IMR-90 (cell line): Measurements from ENCODE around the gene CA12. TPM values are rescaled to one million over a fixed set of nuclear protein-coding genes. Genes with fewer than 3 reads are reported as not detected.

Experiments
- ATAC-seq: fragments of 200-7000 bp; cut with Tn5 transposase; 2 replicates; pipeline ENCODE4 v1.9.1; 2020; ENCODE audit warnings: low read depth, mild to moderate bottlenecking, moderate library complexity
- BruUV-seq: library from RNA; stranded (reverse); fragments of 400-500 nt; replicated peaks from 2 replicates; lab custom pipeline; 2021; lab: Mats Ljungman, UMichigan
- CTCF ChIA-PET: fragments of 300-600 bp; formaldehyde crosslinking; extraction: SDS; loops from one replicate; lab custom pipeline; 2021; ENCODE audit warnings: antibody characterized with exemption; lab: Yijun Ruan, JAX
- POLR2A ChIA-PET: fragments of 300-600 bp; sonication (Branson Sonifier 250); formaldehyde crosslinking; loops from one replicate; lab custom pipeline; 2022; ENCODE audit warnings: antibody characterized with exemption; ENCODE audit not compliant: unreplicated experiment; lab: Charles Lee
- DNase-seq: peaks from one replicate; pipeline ENCODE4 v3.0.0; 2013
- H2AFZ ChIP-seq: replicated peaks from 2 replicates; pipeline ENCODE3; 2013; ENCODE audit warnings: low read length, mild to moderate bottlenecking; ENCODE audit not compliant: poor library complexity
- H2AK5ac ChIP-seq: 2 replicates; pipeline ENCODE4 v1.6.1; 2013; ENCODE audit warnings: low read depth, low read length, inconsistent platforms
- H2AK9ac ChIP-seq: replicated peaks from 2 replicates; pipeline ENCODE3; 2013; ENCODE audit warnings: mild to moderate bottlenecking, low read depth, low read length, moderate library complexity; ENCODE audit not compliant: poor library complexity
- H2BK120ac ChIP-seq: 2 replicates; pipeline ENCODE4 v1.6.1; 2013; ENCODE audit warnings: low read depth, low read length, inconsistent platforms
- H2BK15ac ChIP-seq: 3 replicates; pipeline ENCODE4 v1.6.1; 2013; ENCODE audit warnings: low read depth, low read length, inconsistent platforms
- H2BK20ac ChIP-seq: 2 replicates; pipeline ENCODE4 v1.6.1; 2013; ENCODE audit warnings: low read depth, mild to moderate bottlenecking, inconsistent platforms, low read length, moderate library complexity
- H2BK5ac ChIP-seq: 2 replicates; pipeline ENCODE4 v1.6.1; 2013; ENCODE audit warnings: mild to moderate bottlenecking, low read depth, low read length, inconsistent platforms; ENCODE audit not compliant: poor library complexity, severe bottlenecking
- H3K14ac ChIP-seq: replicated peaks from 2 replicates; pipeline ENCODE4 v1.6.1; 2013; ENCODE audit warnings: low read depth, low read length, inconsistent platforms
- H3K18ac ChIP-seq: 2 replicates; pipeline ENCODE4 v1.6.1; 2013; ENCODE audit warnings: low read depth, low read length, control low read depth
- H3K23ac ChIP-seq: 2 replicates; pipeline ENCODE4 v1.6.1; 2013; ENCODE audit warnings: low read depth, low read length, inconsistent platforms
- H3K27ac ChIP-seq: 2 replicates; pipeline ENCODE4 v1.5.1; 2013; ENCODE audit warnings: mild to moderate bottlenecking, control low read depth, low read length; ENCODE audit not compliant: insufficient read depth
- H3K27me3 ChIP-seq: 2 replicates; pipeline ENCODE4 v1.6.1; 2013; ENCODE audit warnings: low read length; ENCODE audit not compliant: control insufficient read depth, insufficient read depth
- H3K36me3 ChIP-seq: 2 replicates; pipeline ENCODE4 v1.6.1; 2013; ENCODE audit warnings: low read length, mixed read lengths; ENCODE audit not compliant: control insufficient read depth, insufficient read depth
- H3K4ac ChIP-seq: 2 replicates; pipeline ENCODE4 v1.6.1; 2013; ENCODE audit warnings: low read depth, low read length, inconsistent platforms
- H3K4me1 ChIP-seq: 2 replicates; pipeline ENCODE4 v1.6.1; 2013; ENCODE audit warnings: low read length, mixed read lengths; ENCODE audit not compliant: control insufficient read depth, insufficient read depth
- H3K4me2 ChIP-seq: 2 replicates; pipeline ENCODE4 v1.6.1; 2013; ENCODE audit warnings: low read depth, mild to moderate bottlenecking, control low read depth, low read length, moderate library complexity
- H3K4me3 ChIP-seq: 2 replicates; pipeline ENCODE4 v1.5.1; 2013; ENCODE audit warnings: low read depth, mild to moderate bottlenecking, control low read depth, low read length, moderate library complexity; ENCODE audit not compliant: insufficient read depth
- H3K56ac ChIP-seq: 2 replicates; pipeline ENCODE4 v1.6.1; 2013; ENCODE audit warnings: low read length, inconsistent platforms; ENCODE audit not compliant: insufficient read depth; ENCODE audit errors: extremely low read depth
- H3K79me1 ChIP-seq, 2 experiments: 2 replicates each; pipeline ENCODE4 v1.6.1; 2013; ENCODE audit warnings: low read length in 2 of 2, inconsistent platforms in 1 of 2, low read depth in 1 of 2
- H3K9ac ChIP-seq: 2 replicates; pipeline ENCODE4 v1.6.1; 2013; ENCODE audit warnings: low read depth, low read length, control low read depth
- H3K9me1 ChIP-seq: 2 replicates; pipeline ENCODE4 v1.6.1; 2013; ENCODE audit warnings: low read length, inconsistent platforms; ENCODE audit not compliant: insufficient read depth
- H3K9me3 ChIP-seq: 2 replicates; pipeline ENCODE4 v1.6.1; 2013; ENCODE audit warnings: low read length; ENCODE audit not compliant: control insufficient read depth, insufficient read depth
- H4K20me1 ChIP-seq: 2 replicates; pipeline ENCODE4 v1.6.1; 2013; ENCODE audit warnings: low read length, inconsistent platforms; ENCODE audit not compliant: insufficient read depth
- H4K5ac ChIP-seq: 2 replicates; pipeline ENCODE4 v1.6.1; 2013; ENCODE audit warnings: mild to moderate bottlenecking, low read depth, low read length, control low read depth
- H4K8ac ChIP-seq, 2 experiments: 2 replicates each; pipeline ENCODE4 v1.6.1; 2013; ENCODE audit warnings: low read depth in 2 of 2, low read length in 2 of 2, control low read depth in 1 of 2, inconsistent platforms in 1 of 2
- H4K91ac ChIP-seq: 2 replicates; pipeline ENCODE4 v1.6.1; 2013; ENCODE audit warnings: low read depth, low read length, inconsistent platforms; ENCODE audit not compliant: insufficient read depth
- BHLHE40 ChIP-seq: fragments of 150-350 bp; IDR thresholded peaks from 2 replicates; pipeline ENCODE4 v1.6.1; 2016; ENCODE audit warnings: mild to moderate bottlenecking, low read depth, low read length
- CEBPB ChIP-seq: IDR thresholded peaks from 2 replicates; pipeline ENCODE4 v1.6.1; 2012; ENCODE audit warnings: low read depth, low read length, improper control_type of control experiment
- CHD1 ChIP-seq: IDR thresholded peaks from 2 replicates; pipeline ENCODE4 v1.6.1; 2012; ENCODE audit warnings: low read depth, low read length, improper control_type of control experiment
- ELK1 ChIP-seq: fragments of 150-350 bp; IDR thresholded peaks from 2 replicates; pipeline ENCODE4 v1.6.1; 2016; ENCODE audit warnings: low read depth, mild to moderate bottlenecking, low read length, moderate library complexity, borderline replicate concordance
- MAFK ChIP-seq: IDR thresholded peaks from 2 replicates; pipeline ENCODE4 v1.6.1; 2012; ENCODE audit warnings: low read depth, low read length, improper control_type of control experiment
- MXI1 ChIP-seq: IDR thresholded peaks from 2 replicates; pipeline ENCODE4 v1.6.1; 2012; ENCODE audit warnings: low read depth, mild to moderate bottlenecking, low read length, moderate library complexity, borderline replicate concordance
- NFE2L2 ChIP-seq: fragments of 150-350 bp; IDR thresholded peaks from 2 replicates; pipeline ENCODE4 v1.6.1; 2016; ENCODE audit warnings: low read depth, mild to moderate bottlenecking, low read length
- POLR2A ChIP-seq: IDR thresholded peaks from 2 replicates; pipeline ENCODE4 v1.6.1; 2012; ENCODE audit warnings: mild to moderate bottlenecking, low read depth, low read length
- RCOR1 ChIP-seq: IDR thresholded peaks from 2 replicates; pipeline ENCODE4 v1.6.1; 2012; ENCODE audit warnings: mild to moderate bottlenecking, low read length, improper control_type of control experiment; ENCODE audit not compliant: insufficient replicate concordance
- RFX5 ChIP-seq: IDR thresholded peaks from 2 replicates; pipeline ENCODE4 v1.8.0; 2012; ENCODE audit warnings: low read depth, mild to moderate bottlenecking, low read length, moderate library complexity
- SMC3 ChIP-seq: fragments of 150-350 bp; IDR thresholded peaks from 2 replicates; pipeline ENCODE4 v1.6.1; 2016; ENCODE audit warnings: low read depth, mild to moderate bottlenecking, antibody characterized with exemption, low read length, moderate library complexity
- WGBS, 2 experiments: methylation state at CpG; one replicate each; pipeline versions ENCODE4 v1.1.5 to v1.1.7; 2013; ENCODE audit warnings: missing lambda C conversion rate in 2 of 2; ENCODE audit not compliant: insufficient read length in 1 of 2; ENCODE audit errors: extremely low coverage in 2 of 2; 5-methylcytosine and 5-hydroxymethylcytosine counted together
- dilution Hi-C: fragments of 300-500 bp; cut with HindIII; formaldehyde crosslinking; loops from one replicate; pipeline ENCODE4 v1.14.3; 2018; ENCODE audit warnings: low sequenced_read_pairs; ENCODE audit not compliant: unreplicated experiment
- in situ Hi-C: fragments of 300-500 bp; cut with MboI; formaldehyde crosslinking; loops from 3 replicates; pipeline ENCODE4 v1.14.3; 2019; ENCODE audit warnings: low sequenced_read_pairs, inconsistent platforms, mixed read lengths
- intact Hi-C: fragments of 100-400 bp; cut with micrococcal nuclease; formaldehyde crosslinking; loops from 2 replicates; pipeline ENCODE4 v1.10.0; 2022
- polyA plus RNA-seq, 3 experiments: library from polyadenylated mRNA; depleted of rRNA; stranded (reverse); fragments of >200 nt; gene quantifications; 2 replicates each; pipeline ENCODE4 v1.2.3, GENCODE V29; 2012; ENCODE audit warnings: low replicate concordance in 1 of 3
- total RNA-seq: library from RNA; depleted of rRNA; stranded (reverse); fragments of >200 nt; gene quantifications from 2 replicates; pipeline ENCODE4 v1.2.3, GENCODE V29; 2012

Gene CA12
- total and polyA plus RNA-seq, 2 of the 4 experiments (the other 2 are of a cell fraction), result 33.7 to 52.6 TPM

- in situ Hi-C loops, result no loop called here
- no peak overlapping the region for H3K27ac ChIP-seq
These were observed 39.7 kb downstream of the CA12 start for GRCh38 chr15:63341898-63342297.

More at GRCh38 chr15:63341898-63342297, 39.7 kb downstream of the CA12 start:
- BruUV-seq, result no TSS peak
- TF ChIP-seq ELK1, result no peak
- no peak for TF ChIP-seq RFX5
- no peak for TF ChIP-seq MXI1
- TF ChIP-seq CEBPB, result no peak
- TF ChIP-seq POLR2A, result no peak
- no peak for TF ChIP-seq BHLHE40
- TF ChIP-seq NFE2L2, result no peak
- no peak for TF ChIP-seq RCOR1
- no peak for TF ChIP-seq CHD1
- no peak for TF ChIP-seq MAFK
- no peak for TF ChIP-seq SMC3
- Histone ChIP-seq H3K9ac (no peak overlapping the region), H3K9me1 (peaks cover 14% of the 10 kb centered on the region; the same call in 1 of the 2 replicates), H3K9me3 (no peaks in the 10 kb centered on the region), H3K23ac (no peak overlapping the region), H2BK20ac (no peak overlapping the region), H4K8ac (no peak overlapping the region), H3K36me3 (no peaks in the 10 kb centered on the region), H3K4ac (no peak overlapping the region), H3K79me1 (no peaks in the 10 kb centered on the region), H2AK9ac (no peak overlapping the region), H3K4me1 (peaks cover 10% of the 10 kb centered on the region), H3K18ac (no peak overlapping the region), H4K5ac (no peak overlapping the region), H2BK15ac (no peak overlapping the region), H3K27me3 (no peaks in the 10 kb centered on the region), H3K4me2 (no peak overlapping the region), H3K4me3 (no peak overlapping the region), H4K91ac (no peak overlapping the region), H2BK5ac (no peak overlapping the region), H2AK5ac (no peak overlapping the region), H2BK120ac (no peak overlapping the region), H3K14ac (no peak overlapping the region), H2AFZ (no peak overlapping the region), H3K56ac (no peak overlapping the region), H4K20me1 (no peaks in the 10 kb centered on the region)
- dilution Hi-C loops, result no loop called here
- WGBS, 2 experiments, result no CpG with 5 or more reads among the region's 4 CpGs
- no peak for DNase-seq
- intact Hi-C loops, result no loop called here
- ChIA-PET CTCF (no interaction called here), POLR2A (no interaction called here)
- no peak for ATAC-seq
